GM19328 (cell line): ENCODE measurements around the gene KCTD12.

ENCODE experiments used
- ATAC-seq: cut with Tn5 transposase; IDR thresholded peaks from one replicate; pipeline ENCODE4 v1.9.1; 2021; ENCODE audit warnings: mild to moderate bottlenecking, moderate library complexity; ENCODE audit not compliant: unreplicated experiment

KCTD12 gene

GRCh38 chr13:76888421-76888820 is 2.2 kb upstream of the KCTD12 start:
- no peak for ATAC-seq

- no peak for ATAC-seq
Measured at GRCh38 chr13:76887076-76887563, 915 bp upstream of the KCTD12 start.

DNA sequence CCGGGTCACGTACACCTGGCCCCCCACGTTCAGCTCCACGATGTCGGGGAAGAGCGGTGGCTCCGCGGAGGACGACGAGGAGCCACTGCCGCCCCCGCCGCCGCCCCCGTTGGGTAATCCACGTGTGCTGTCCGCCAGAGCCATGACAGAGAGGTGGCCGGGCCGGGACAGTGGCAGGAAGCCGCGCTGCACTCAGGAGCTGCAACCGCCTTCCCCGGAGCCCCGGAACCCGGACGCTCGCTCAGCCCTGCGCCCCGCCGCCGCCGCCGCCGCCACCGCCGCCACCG is 257 bp downstream of the KCTD12 start:
- ATAC-seq: peak; percentile 12

DNA sequence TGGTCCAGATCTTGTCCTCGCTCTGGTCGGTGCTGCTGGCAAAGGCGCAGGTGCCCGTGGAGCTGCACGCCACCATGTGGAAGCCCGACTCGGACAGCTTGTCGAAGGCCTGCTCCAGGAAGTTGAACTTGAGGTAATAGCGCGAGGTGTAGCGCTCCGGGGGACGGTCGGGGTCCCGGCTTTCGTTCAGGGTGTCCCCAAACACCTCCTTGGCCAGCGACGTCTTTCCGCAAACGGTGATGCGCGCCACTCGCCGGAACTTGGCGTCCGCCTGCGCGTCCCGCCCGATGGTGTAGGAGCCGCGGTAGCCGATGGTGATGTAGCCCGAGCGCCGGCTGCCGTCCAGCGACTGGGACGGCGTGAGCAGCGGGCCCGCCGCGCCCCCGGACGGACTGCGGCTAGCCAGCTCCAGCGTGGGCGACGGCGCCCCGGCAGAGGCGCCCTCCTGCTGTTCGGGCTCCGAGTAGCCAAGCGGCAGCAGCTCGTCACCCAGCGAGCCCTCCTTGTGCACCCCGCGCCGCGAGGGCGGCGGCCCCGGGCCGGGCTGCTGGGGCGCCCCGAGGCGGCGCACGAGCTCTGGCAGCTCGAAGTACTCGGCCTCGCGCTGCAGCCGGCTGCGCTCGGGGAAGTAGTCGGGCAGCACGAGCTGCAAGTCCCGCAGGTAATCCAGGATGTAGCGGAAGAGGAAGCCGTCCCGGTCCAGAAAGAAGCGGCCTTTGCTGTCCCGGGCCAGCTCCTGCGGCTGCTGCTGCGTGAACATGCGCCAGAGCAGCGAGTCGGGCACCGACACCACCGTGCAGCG is 801 bp downstream of the KCTD12 start:
- ATAC-seq: peak; percentile 43

DNA sequence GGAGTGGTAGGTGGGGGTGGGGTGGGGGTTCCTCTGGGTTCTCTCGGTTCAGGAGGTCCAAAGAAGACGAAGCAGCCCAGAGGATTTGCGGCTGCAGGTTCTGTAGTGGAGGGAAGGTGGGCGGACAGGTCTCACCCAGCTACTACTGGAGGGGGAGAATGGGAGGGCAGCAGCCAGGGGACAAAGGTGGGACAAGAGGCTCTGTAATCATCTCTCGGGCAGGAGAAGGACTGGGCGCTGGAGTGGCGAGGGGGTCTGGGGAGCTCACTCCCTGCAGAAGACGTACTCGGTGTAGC is 1.4 kb downstream of the KCTD12 start:
- no peak for ATAC-seq

GRCh38 chr13:76884186-76884906 is 1.9 kb downstream of the KCTD12 start:
- ATAC-seq: peak; percentile 12

- no peak for ATAC-seq
Measured at GRCh38 chr13:76883236-76883635, 3.0 kb downstream of the KCTD12 start.

GRCh38 chr13:76882431-76882830 is 3.8 kb downstream of the KCTD12 start:
- ATAC-seq: no peak

GRCh38 chr13:76879883-76880270 is 6.3 kb downstream of the KCTD12 start:
- no peak for ATAC-seq

DNA sequence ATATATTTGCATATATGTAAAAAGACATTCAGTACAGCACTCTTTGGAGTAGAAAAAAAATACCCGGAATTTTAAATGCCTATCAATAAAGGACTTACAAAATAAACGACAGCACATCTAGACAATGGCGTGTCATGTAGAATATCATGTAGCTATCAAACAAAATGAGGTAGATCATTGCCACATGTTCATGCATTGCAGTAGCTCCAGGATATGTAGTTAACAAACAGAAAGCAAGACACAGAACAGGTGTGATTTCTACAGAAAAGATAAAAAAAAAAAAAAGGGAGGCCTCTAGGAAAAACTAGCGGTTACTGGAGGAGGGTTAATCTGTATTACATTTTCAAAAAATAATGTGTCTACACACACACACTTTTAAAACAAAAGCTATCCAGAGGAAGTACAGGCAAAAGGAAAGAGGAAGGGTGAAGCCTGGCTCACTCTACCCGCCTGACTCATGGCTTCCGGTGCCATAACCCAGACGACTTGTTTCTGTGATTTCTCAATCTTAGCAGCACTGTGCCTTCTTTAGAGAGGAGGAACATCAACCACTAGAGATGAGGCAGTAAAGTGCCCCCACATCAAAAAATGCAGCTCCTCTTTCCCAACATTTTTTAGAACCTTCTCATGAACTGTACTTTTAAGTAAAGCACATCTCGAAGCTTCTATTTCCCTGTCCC is 6.9 kb downstream of the KCTD12 start:
- peak; percentile 90 for ATAC-seq

GRCh38 chr13:76878043-76878442 is 8.2 kb downstream of the KCTD12 start:
- ATAC-seq: no peak

- ATAC-seq: no peak
Measured at GRCh38 chr13:76875271-76875815, 10.9 kb downstream of the KCTD12 start.

GRCh38 chr13:76874479-76874878 is 11.7 kb downstream of the KCTD12 start:
- peak; percentile 79 for ATAC-seq

DNA sequence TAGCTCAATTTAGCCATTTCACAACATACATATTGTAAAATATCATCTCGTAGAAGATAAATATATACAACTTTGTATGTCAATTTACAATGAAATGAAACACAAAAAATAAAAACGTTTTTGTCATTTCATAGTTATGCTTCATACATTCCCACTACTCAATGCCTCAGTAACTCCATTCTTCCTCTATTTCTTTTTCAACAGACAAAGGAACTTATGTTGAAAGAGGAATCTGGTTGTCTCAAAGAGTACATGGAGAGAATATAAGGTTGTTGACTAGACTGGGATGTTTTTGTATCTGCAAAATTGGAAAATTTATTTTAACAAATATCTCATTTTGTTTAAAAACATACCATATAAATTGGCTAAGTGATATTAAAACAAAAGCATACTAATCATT is 12.8 kb downstream of the KCTD12 start:
- ATAC-seq: no peak

GRCh38 chr13:76872675-76873074 is 13.5 kb downstream of the KCTD12 start:
- ATAC-seq: no peak

- no peak for ATAC-seq
Measured at GRCh38 chr13:76871432-76871831, 14.8 kb downstream of the KCTD12 start.

DNA sequence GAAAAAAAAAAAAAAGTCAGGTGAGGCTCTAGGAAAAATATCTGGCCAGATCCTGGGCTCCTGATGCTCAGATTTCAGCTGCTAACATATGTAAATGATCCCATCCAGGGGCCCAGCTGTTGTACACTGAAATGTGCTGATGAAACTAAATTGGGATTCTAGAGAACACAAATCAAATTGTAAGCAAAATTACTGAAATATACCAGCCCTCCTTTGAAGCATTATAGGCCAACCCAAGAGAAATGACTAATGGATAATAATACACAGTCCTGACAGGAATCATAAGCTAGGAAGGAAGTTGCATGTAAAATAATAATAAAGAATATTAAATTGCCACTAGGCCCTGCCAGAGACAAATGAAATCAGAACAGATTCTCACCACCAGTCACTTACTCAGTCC is 17.8 kb downstream of the KCTD12 start:
- no peak for ATAC-seq

- no peak for ATAC-seq
Measured at GRCh38 chr13:76865996-76866503, 20.2 kb downstream of the KCTD12 start.

- ATAC-seq: no peak
Measured at GRCh38 chr13:76865109-76865508, 21.1 kb downstream of the KCTD12 start.

- ATAC-seq: no peak
Measured at GRCh38 chr13:76864259-76864658, 21.9 kb downstream of the KCTD12 start.

DNA sequence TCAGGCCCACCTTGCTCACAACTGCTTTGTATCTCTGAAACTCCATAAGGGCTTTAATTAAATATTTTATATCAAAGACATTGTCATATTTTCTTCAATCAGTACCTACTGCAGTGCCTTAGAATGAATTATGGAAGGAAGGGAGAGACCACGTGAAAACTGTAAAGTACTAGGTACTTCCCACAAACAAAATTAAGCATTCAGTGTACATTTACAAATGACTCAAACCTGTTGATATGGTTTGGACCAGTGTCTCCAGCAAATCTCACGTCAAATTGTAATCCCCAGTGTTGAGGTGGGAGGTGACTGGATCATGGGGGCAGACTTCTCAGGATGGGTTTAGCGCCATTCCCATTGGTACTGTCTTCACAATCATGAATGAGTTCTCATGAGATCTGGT is 23.2 kb downstream of the KCTD12 start:
- no peak for ATAC-seq

GRCh38 chr13:76861859-76862258 is 24.3 kb downstream of the KCTD12 start:
- no peak for ATAC-seq
